K562 (cell line): ENCODE results near the gene NUDT2. TPM values are rescaled to one million over a fixed set of nuclear protein-coding genes. Genes with fewer than 3 reads are reported as not detected.

Source experiments
- ATAC-seq: fragments of 200-7000 bp; cut with Tn5 transposase; 3 replicates; pipeline ENCODE4 v1.9.1; 2020; ENCODE audit warnings: moderate library complexity
- BruUV-seq: library from RNA; stranded (reverse); fragments of 400-500 nt; replicated peaks from 2 replicates; lab custom pipeline; 2021; lab: Mats Ljungman, UMichigan
- CTCF ChIA-PET: fragments of 300-600 bp; formaldehyde crosslinking; extraction: SDS; loops from one replicate; lab custom pipeline; 2021; ENCODE audit warnings: low intra/inter-chr PET ratio; lab: Yijun Ruan, JAX
- POLR2A ChIA-PET: fragments of 300-600, 350-650 bp; sonication (Branson Sonifier 250); formaldehyde crosslinking; extraction: SDS; loops from one replicate; lab custom pipeline; 2021; ENCODE audit warnings: antibody characterized with exemption, inconsistent platforms; lab: Yijun Ruan, JAX
- DNase-seq, 4 experiments: peaks; one replicate each; pipeline versions ENCODE4 v3.0.0 to v3.0.0-alpha.2; 2011 to 2018; ENCODE audit warnings: low spot score in 3 of 4, mixed read lengths in 3 of 4; ENCODE audit errors: extremely low read depth in 1 of 4
- FAIRE-seq: peaks from 2 replicates; lab custom pipeline; 2011; peaks lifted over from hg19 to GRCh38; lab: Jason Lieb, UNC
- H2AFZ ChIP-seq: 2 replicates; pipeline ENCODE4 v1.6.0; 2011; ENCODE audit warnings: low read depth, low read length, control low read depth, inconsistent platforms
- H3K27ac ChIP-seq: fragments of 200-600 bp; 3 replicates; pipeline ENCODE4 v1.8.0; 2011; ENCODE audit warnings: low read depth, mild to moderate bottlenecking, control low read depth, inconsistent platforms, low read length, moderate library complexity, mixed read lengths; ENCODE audit errors: extremely low read depth
- H3K27me3 ChIP-seq, 2 experiments: fragments of 300-600 bp in 1 of 2; 2 replicates in 1 of 2; 3 replicates in 1 of 2; pipeline versions ENCODE4 v1.6.0 to v1.8.0; 2011; ENCODE audit warnings: inconsistent platforms in 2 of 2, low read length in 2 of 2, mild to moderate bottlenecking in 1 of 2, mixed read lengths in 1 of 2, moderate library complexity in 1 of 2; ENCODE audit not compliant: control insufficient read depth in 2 of 2, insufficient read depth in 2 of 2
- H3K36me3 ChIP-seq: fragments of 300-600 bp; 3 replicates; pipeline ENCODE4 v1.8.0; 2011; ENCODE audit warnings: mild to moderate bottlenecking, low read length, inconsistent platforms; ENCODE audit not compliant: control insufficient read depth, insufficient read depth
- H3K4me1 ChIP-seq, 2 experiments: fragments of 200-600 bp in 1 of 2; replicated peaks in 1 of 2; 2 replicates in 1 of 2; 3 replicates in 1 of 2; pipeline versions ENCODE4 v1.5.1 to v1.8.0; 2011; ENCODE audit warnings: inconsistent platforms in 2 of 2, low read length in 2 of 2, mild to moderate bottlenecking in 1 of 2, mixed read lengths in 1 of 2, moderate library complexity in 1 of 2; ENCODE audit not compliant: control insufficient read depth in 2 of 2, insufficient read depth in 2 of 2
- H3K4me2 ChIP-seq: 2 replicates; pipeline ENCODE4 v1.6.1; 2011; ENCODE audit warnings: low read length, control low read depth, inconsistent platforms, mixed read lengths; ENCODE audit not compliant: insufficient read depth
- H3K4me3 ChIP-seq: fragments of 200-600 bp; sonication (generic), shearing (Covaris generic); 2 replicates; pipeline ENCODE4 v1.5.1; 2016; ENCODE audit warnings: control low read depth, inconsistent platforms
- H3K79me2 ChIP-seq: fragments of 200-600 bp; 3 replicates; pipeline ENCODE4 v1.8.0; 2011; ENCODE audit warnings: low read length, inconsistent platforms; ENCODE audit not compliant: control insufficient read depth, insufficient read depth
- H3K9ac ChIP-seq, 2 experiments: 2 replicates each; pipeline versions ENCODE4 v1.6.0 to v1.6.1; 2011; ENCODE audit warnings: low read depth in 2 of 2, low read length in 2 of 2, control low read depth in 1 of 2, inconsistent platforms in 1 of 2, mild to moderate bottlenecking in 1 of 2, mixed read lengths in 1 of 2; ENCODE audit not compliant: insufficient read depth in 1 of 2
- H3K9me1 ChIP-seq: one replicate; pipeline ENCODE4 v1.6.0; 2011; ENCODE audit warnings: inconsistent platforms, mild to moderate bottlenecking, low read length, moderate library complexity; ENCODE audit not compliant: control insufficient read depth, insufficient read depth
- H3K9me3 ChIP-seq: replicated peaks from 2 replicates; pipeline ENCODE4 v1.5.1; 2011; ENCODE audit warnings: low read depth, low read length, inconsistent platforms; ENCODE audit not compliant: control insufficient read depth, insufficient read depth
- H4K20me1 ChIP-seq: replicated peaks from 2 replicates; pipeline ENCODE4 v1.6.1; 2011; ENCODE audit warnings: low read length, inconsistent platforms, mixed read lengths; ENCODE audit not compliant: control insufficient read depth, insufficient read depth
- CAMTA2 ChIP-seq: fragments of 250-450 bp; sonication (Bioruptor Pico); conservative IDR thresholded peaks from 2 replicates; pipeline ENCODE4 v1.5.1; 2022
- NFIX ChIP-seq: fragments of 250-450 bp; sonication (Bioruptor Pico); IDR thresholded peaks from 2 replicates; pipeline ENCODE4 v1.4.0; 2020; ENCODE audit warnings: low read depth, mild to moderate bottlenecking, moderate library complexity
- POLR3G ChIP-seq: IDR thresholded peaks from 2 replicates; pipeline ENCODE4 v1.6.1; 2011; ENCODE audit not compliant: insufficient read length, insufficient replicate concordance; ENCODE audit errors: extremely low read depth
- SMARCE1 ChIP-seq: fragments of 450-650 bp; IDR thresholded peaks from 2 replicates; pipeline ENCODE4 v1.7.1; 2016; ENCODE audit warnings: mild to moderate bottlenecking
- TARDBP ChIP-seq: fragments of 450-650 bp; IDR thresholded peaks from 2 replicates; pipeline ENCODE4 v1.6.1; 2016
- YBX1 ChIP-seq: fragments of 450-650 bp; IDR thresholded peaks from 2 replicates; pipeline ENCODE4 v1.7.1; 2016; ENCODE audit warnings: mild to moderate bottlenecking
- ZFPM2 ChIP-seq: fragments of 250-450 bp; sonication (Bioruptor Pico); IDR thresholded peaks from 2 replicates; pipeline ENCODE4 v1.5.1; 2022; ENCODE audit warnings: mild to moderate bottlenecking
- ZNF583 ChIP-seq: fragments of 250-450 bp; sonication (Bioruptor Pico); IDR thresholded peaks from 2 replicates; pipeline ENCODE4 v1.4.0; 2020
- WGBS: fragments of 100-300 bp; shearing (Covaris generic); methylation state at CpG from one replicate; pipeline ENCODE4 v1.1.6; 2016; ENCODE audit warnings: low coverage, mixed read lengths; ENCODE audit not compliant: insufficient coverage; ENCODE audit errors: missing lambda C conversion rate; 5-methylcytosine and 5-hydroxymethylcytosine counted together
- in situ Hi-C: fragments of 300-500 bp; cut with MboI; formaldehyde crosslinking; loops from 4 replicates; pipeline ENCODE4 v1.15.0; 2018; ENCODE audit warnings: inconsistent platforms, mixed read lengths
- intact Hi-C: fragments of 100-400 bp; cut with micrococcal nuclease; formaldehyde crosslinking; loops from 2 replicates; pipeline ENCODE4 v1.14.2; 2022
- polyA plus RNA-seq, 8 experiments: library from polyadenylated mRNA; depleted of rRNA in 4 of 8; stranded (reverse) in 5 of 8; unstranded in 3 of 8; fragments of >200 nt; fragmentation: Nextera tagmentation in 2 of 8; fragmentation: Illumina TruSeq in 1 of 8; extraction: Ambion mirVana in 2 of 8; extraction: Trizol in 1 of 8; gene quantifications; 2 replicates each; pipeline versions ENCODE4 v1.2.1 to v1.2.3, GENCODE V29; 2011 to 2014; ENCODE audit warnings: inconsistent platforms in 1 of 8, missing spikeins in 1 of 8
- total RNA-seq, 7 experiments: library from RNA; depleted of rRNA in 6 of 7; stranded (reverse); fragments of >200 nt in 6 of 7; fragmentation: Illumina TruSeq in 2 of 7; extraction: Trizol in 2 of 7; gene quantifications; 2 replicates each; pipeline versions ENCODE4 v1.2.1 to v1.2.3, GENCODE V29; 2011 to 2021; ENCODE audit warnings: low replicate concordance in 1 of 7
- TF ChIP-seq, protein P1 (sequence below): fragments of 450-650 bp; IDR thresholded peaks from 2 replicates; pipeline ENCODE4 v1.6.1; 2016; ENCODE audit warnings: antibody characterized with exemption

The NUDT2 gene
- total and polyA plus RNA-seq, 9 of the 15 experiments (the other 6 are each of a cell fraction or from before 2014, with no cell fraction given) = 11.5 to 28.1 (median 19.0) TPM

DNA sequence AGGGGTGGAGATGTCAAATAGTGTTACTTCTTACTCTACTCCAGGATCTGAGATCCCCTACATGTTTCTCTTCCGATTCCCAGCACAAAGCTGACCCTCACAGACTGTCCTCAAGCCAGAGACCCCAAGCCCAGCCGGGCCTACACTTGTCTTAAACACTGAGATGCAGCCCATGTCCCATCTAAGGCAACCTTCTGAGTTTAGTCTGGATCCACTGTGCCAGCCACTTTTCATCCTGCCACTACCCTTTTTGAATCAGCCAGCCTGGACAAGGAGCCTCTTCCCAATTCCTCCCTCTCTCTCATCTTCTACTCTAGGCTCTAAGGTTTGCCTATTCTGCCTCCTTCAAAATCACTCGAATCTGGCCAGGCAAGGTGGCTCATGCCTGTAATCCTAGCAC is 53.5 kb downstream of the NUDT2 start:
- intact Hi-C loops = no loop called here
- Histone ChIP-seq H3K4me1 (peaks cover 13 to 21% of the 10 kb centered on the region in 2 experiments; a peak in 4 of 5 replicates), H3K4me3 (no peak overlapping the region), H3K79me2 (no peaks in the 10 kb centered on the region), H3K36me3 (no peaks in the 10 kb centered on the region), H3K9ac (no peak overlapping the region), H3K27me3 (no peaks in the 10 kb centered on the region), H3K4me2 (no peak overlapping the region), H4K20me1 (no peaks in the 10 kb centered on the region), H3K9me3 (no peaks in the 10 kb centered on the region), H3K27ac (no peak overlapping the region), H3K9me1 (no peaks in the 10 kb centered on the region), H2AFZ (no peak overlapping the region)
- ChIA-PET CTCF (no interaction called here), POLR2A (no interaction called here)
- BruUV-seq = no TSS peak
- ATAC-seq = no peak
- WGBS = 19% methylated on average over 3 of the region's 3 CpGs
- in situ Hi-C loops = no loop called here
- DNase-seq = no peak
- TF ChIP-seq POLR3G = no peak
- TF ChIP-seq ZFPM2 (CRISPR knock-in tag) = no peak
- TF ChIP-seq YBX1 = no peak
- TF ChIP-seq CAMTA2 (CRISPR knock-in tag) = no peak
- TF ChIP-seq, protein P1, sequence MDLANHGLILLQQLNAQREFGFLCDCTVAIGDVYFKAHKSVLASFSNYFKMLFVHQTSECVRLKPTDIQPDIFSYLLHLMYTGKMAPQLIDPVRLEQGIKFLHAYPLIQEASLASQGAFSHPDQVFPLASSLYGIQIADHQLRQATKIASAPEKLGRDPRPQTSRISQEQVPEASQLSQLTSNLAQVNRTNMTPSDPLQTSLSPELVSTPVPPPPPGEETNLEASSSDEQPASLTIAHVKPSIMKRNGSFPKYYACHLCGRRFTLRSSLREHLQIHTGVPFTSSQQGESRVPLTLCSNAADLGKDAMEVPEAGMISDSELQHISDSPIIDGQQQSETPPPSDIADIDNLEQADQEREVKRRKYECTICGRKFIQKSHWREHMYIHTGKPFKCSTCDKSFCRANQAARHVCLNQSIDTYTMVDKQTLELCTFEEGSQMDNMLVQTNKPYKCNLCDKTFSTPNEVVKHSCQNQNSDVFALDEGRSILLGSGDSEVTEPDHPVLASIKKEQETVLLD = no peak
- TF ChIP-seq SMARCE1 = no peak
- TF ChIP-seq ZNF583 (CRISPR knock-in tag) = no peak
- TF ChIP-seq NFIX (CRISPR knock-in tag) = no peak
- TF ChIP-seq TARDBP = no peak
- FAIRE-seq = no peak
